IPS-20b (cell line): ENCODE results near the gene BCL2L1.

Experiments
- H3K27ac ChIP-seq: one replicate; pipeline ENCODE4 v1.5.1; 2013; ENCODE audit warnings: low read length
- H3K27me3 ChIP-seq: 2 replicates; pipeline ENCODE4 v1.6.1; 2013; ENCODE audit warnings: mild to moderate bottlenecking, low read length, inconsistent platforms; ENCODE audit not compliant: insufficient read depth
- H3K36me3 ChIP-seq: 2 replicates; pipeline ENCODE4 v1.6.1; 2013; ENCODE audit warnings: low read depth, mild to moderate bottlenecking, inconsistent platforms, low read length, moderate library complexity; ENCODE audit not compliant: insufficient read depth
- H3K4me1 ChIP-seq: 2 replicates; pipeline ENCODE4 v1.6.1; 2013; ENCODE audit warnings: mild to moderate bottlenecking, control low read depth, inconsistent platforms, low read length, moderate library complexity; ENCODE audit not compliant: insufficient read depth
- H3K4me3 ChIP-seq: 2 replicates; pipeline ENCODE4 v1.5.1; 2013; ENCODE audit warnings: mild to moderate bottlenecking, low read length, inconsistent platforms
- H3K9ac ChIP-seq: 2 replicates; pipeline ENCODE4 v1.6.1; 2013; ENCODE audit warnings: low read depth, mild to moderate bottlenecking, inconsistent platforms, low read length, moderate library complexity
- H3K9me3 ChIP-seq: 2 replicates; pipeline ENCODE4 v1.6.1; 2013; ENCODE audit warnings: mild to moderate bottlenecking, low read depth, low read length, inconsistent platforms; ENCODE audit not compliant: insufficient read depth

BCL2L1 gene

GRCh38 chr20:31722257-31723068 is at the start of gene BCL2L1:
TSS of gene BCL2L1 (minus strand) at chr20:31722868. CDS start at chr20:31722218, 650 bp downstream.
- peak within 1 kb of the TSS; percentile 92 for H3K27ac ChIP-seq
- H3K36me3 ChIP-seq = peaks cover 31% of the 10 kb centered on the region
- peak within 1 kb of the TSS; percentile 100 for H3K9ac ChIP-seq
- H3K9me3 ChIP-seq = no peaks in the 10 kb centered on the region
- no peaks in the 10 kb centered on the region for H3K27me3 ChIP-seq
- H3K4me1 ChIP-seq = peaks cover 40% of the 10 kb centered on the region
- H3K4me3 ChIP-seq = peak within 1 kb of the TSS; percentile 97

- Histone ChIP-seq H3K4me1 (no peaks in the 10 kb centered on the region), H3K36me3 (peaks cover 89% of the 10 kb centered on the region), H3K4me3 (no peak overlapping the region), H3K27me3 (no peaks in the 10 kb centered on the region), H3K27ac (no peak overlapping the region), H3K9ac (no peak overlapping the region), H3K9me3 (no peaks in the 10 kb centered on the region)
These were observed 47.6 kb upstream of the BCL2L1 start for GRCh38 chr20:31770243-31770642.

GRCh38 chr20:31769681-31770080 is 47.0 kb upstream of the BCL2L1 start:
- no peak overlapping the region for H3K9ac ChIP-seq
- peaks cover 91% of the 10 kb centered on the region for H3K36me3 ChIP-seq
- no peak overlapping the region for H3K4me3 ChIP-seq
- H3K4me1 ChIP-seq = no peaks in the 10 kb centered on the region
- no peak overlapping the region for H3K27ac ChIP-seq
- H3K27me3 ChIP-seq = no peaks in the 10 kb centered on the region
- H3K9me3 ChIP-seq = no peaks in the 10 kb centered on the region

GRCh38 chr20:31767805-31768204 is 45.1 kb upstream of the BCL2L1 start:
- Histone ChIP-seq H3K9me3 (no peaks in the 10 kb centered on the region), H3K27me3 (no peaks in the 10 kb centered on the region), H3K27ac (no peak overlapping the region), H3K36me3 (peaks cover 86% of the 10 kb centered on the region), H3K4me1 (no peaks in the 10 kb centered on the region), H3K4me3 (no peak overlapping the region), H3K9ac (no peak overlapping the region)

GRCh38 chr20:31764641-31765305 is 42.1 kb upstream of the BCL2L1 start:
- Histone ChIP-seq H3K36me3 (peaks cover 84% of the 10 kb centered on the region), H3K9me3 (no peaks in the 10 kb centered on the region), H3K4me3 (no peak overlapping the region), H3K27me3 (no peaks in the 10 kb centered on the region), H3K9ac (no peak overlapping the region), H3K4me1 (no peaks in the 10 kb centered on the region), H3K27ac (no peak overlapping the region)

GRCh38 chr20:31760519-31761240 is 38.0 kb upstream of the BCL2L1 start:
- Histone ChIP-seq H3K4me1 (no peaks in the 10 kb centered on the region), H3K9ac (no peak overlapping the region), H3K36me3 (peaks cover 78% of the 10 kb centered on the region), H3K27me3 (no peaks in the 10 kb centered on the region), H3K27ac (no peak overlapping the region), H3K9me3 (no peaks in the 10 kb centered on the region), H3K4me3 (no peak overlapping the region)

- Histone ChIP-seq H3K27ac (no peak overlapping the region), H3K36me3 (peaks cover 71% of the 10 kb centered on the region), H3K4me3 (no peak overlapping the region), H3K27me3 (no peaks in the 10 kb centered on the region), H3K4me1 (no peaks in the 10 kb centered on the region), H3K9me3 (no peaks in the 10 kb centered on the region), H3K9ac (no peak overlapping the region)
These were observed 37.3 kb upstream of the BCL2L1 start for GRCh38 chr20:31759836-31760518.

GRCh38 chr20:31758991-31759390 is 36.3 kb upstream of the BCL2L1 start:
- Histone ChIP-seq H3K9ac (no peak overlapping the region), H3K36me3 (peaks cover 61% of the 10 kb centered on the region), H3K4me3 (no peak overlapping the region), H3K27ac (no peak overlapping the region), H3K4me1 (no peaks in the 10 kb centered on the region), H3K27me3 (no peaks in the 10 kb centered on the region), H3K9me3 (no peaks in the 10 kb centered on the region)

GRCh38 chr20:31758521-31758920 is 35.9 kb upstream of the BCL2L1 start:
- no peaks in the 10 kb centered on the region for H3K4me1 ChIP-seq
- H3K9me3 ChIP-seq = no peaks in the 10 kb centered on the region
- no peak overlapping the region for H3K4me3 ChIP-seq
- H3K27me3 ChIP-seq = no peaks in the 10 kb centered on the region
- H3K27ac ChIP-seq = no peak overlapping the region
- no peak overlapping the region for H3K9ac ChIP-seq
- peaks cover 59% of the 10 kb centered on the region for H3K36me3 ChIP-seq

- no peak overlapping the region for H3K4me3 ChIP-seq
- no peaks in the 10 kb centered on the region for H3K27me3 ChIP-seq
These were observed 34.6 kb upstream of the BCL2L1 start for GRCh38 chr20:31757254-31757653.

GRCh38 chr20:31751126-31751525 is 28.5 kb upstream of the BCL2L1 start:
- H3K36me3 ChIP-seq = peaks cover 45% of the 10 kb centered on the region
- H3K4me1 ChIP-seq = no peaks in the 10 kb centered on the region
- H3K27me3 ChIP-seq = no peaks in the 10 kb centered on the region
- no peaks in the 10 kb centered on the region for H3K9me3 ChIP-seq
- no peak overlapping the region for H3K9ac ChIP-seq
- H3K4me3 ChIP-seq = no peak overlapping the region
- H3K27ac ChIP-seq = no peak overlapping the region

More at GRCh38 chr20:31757254-31757653, 34.6 kb upstream of the BCL2L1 start:
- Histone ChIP-seq H3K9me3 (no peaks in the 10 kb centered on the region), H3K4me1 (no peaks in the 10 kb centered on the region), H3K27ac (no peak overlapping the region), H3K36me3 (peaks cover 60% of the 10 kb centered on the region), H3K9ac (no peak overlapping the region)
